GM18951 (cell line): ENCODE measurements around the gene ENDOG.

ENCODE experiments used
- POLR2A ChIP-seq: IDR thresholded peaks from 4 replicates; pipeline ENCODE4 v1.6.1; 2011; ENCODE audit warnings: mild to moderate bottlenecking; ENCODE audit not compliant: insufficient read length, insufficient read depth; ENCODE audit errors: extremely low read depth
- in situ Hi-C: fragments of 300-500 bp; cut with MboI; formaldehyde crosslinking; loops from one replicate; pipeline ENCODE4 v1.12.0; 2022; ENCODE audit warnings: low sequenced_read_pairs, mixed read lengths, inconsistent platforms; ENCODE audit not compliant: unreplicated experiment

Gene ENDOG

DNA sequence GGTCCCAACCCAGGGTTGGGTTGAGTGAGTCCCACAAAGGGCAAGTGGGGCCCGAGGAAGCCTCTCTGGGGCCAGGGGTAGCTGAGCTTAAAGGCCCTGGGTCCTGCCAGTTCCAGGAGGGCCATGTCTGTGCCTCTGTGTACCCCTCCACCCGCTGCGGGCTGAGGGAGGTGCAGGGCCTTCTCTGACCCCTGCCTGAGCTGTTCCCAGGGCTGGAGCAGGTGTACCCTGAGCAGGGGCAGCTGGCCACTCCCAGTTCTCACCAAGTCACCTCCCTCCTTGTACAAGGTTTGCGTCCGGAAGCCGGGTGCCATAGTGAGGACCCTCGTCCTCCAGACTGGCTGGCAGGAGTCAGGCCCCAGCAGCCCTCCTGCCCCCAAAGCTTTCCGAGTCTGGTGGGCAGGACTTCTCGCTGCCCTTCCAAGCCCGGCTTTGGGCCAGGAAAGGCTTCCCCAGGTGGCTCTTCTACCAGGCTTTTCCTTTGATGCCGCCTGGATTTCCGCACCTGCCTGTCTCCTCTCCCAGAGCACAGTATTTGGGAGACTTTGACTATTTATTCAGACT lies 9.2 kb upstream of the ENDOG start:
- TF ChIP-seq POLR2A = no peak
- in situ Hi-C loops = no loop called here

DNA sequence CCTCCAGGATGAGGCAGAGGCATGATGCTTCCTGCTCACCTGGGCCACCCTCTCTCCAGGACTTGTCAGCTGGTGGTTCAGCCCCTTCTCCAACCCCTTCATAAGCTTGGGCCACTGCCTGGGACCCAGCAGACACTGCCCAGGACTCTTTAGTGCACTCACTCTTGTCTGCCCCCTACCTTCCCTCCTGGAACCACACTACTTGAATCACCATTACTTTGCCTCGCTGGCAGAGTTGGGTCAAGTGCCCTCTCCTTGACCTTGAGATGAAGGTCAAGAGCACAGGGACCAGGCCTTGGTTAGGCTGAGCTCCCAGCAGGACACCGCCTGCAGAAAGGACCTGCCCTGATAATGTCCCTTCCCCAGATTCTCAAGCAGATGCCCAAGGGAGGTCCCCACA lies 8.5 kb upstream of the ENDOG start:
- no peak for TF ChIP-seq POLR2A
- in situ Hi-C loops = no loop called here

DNA sequence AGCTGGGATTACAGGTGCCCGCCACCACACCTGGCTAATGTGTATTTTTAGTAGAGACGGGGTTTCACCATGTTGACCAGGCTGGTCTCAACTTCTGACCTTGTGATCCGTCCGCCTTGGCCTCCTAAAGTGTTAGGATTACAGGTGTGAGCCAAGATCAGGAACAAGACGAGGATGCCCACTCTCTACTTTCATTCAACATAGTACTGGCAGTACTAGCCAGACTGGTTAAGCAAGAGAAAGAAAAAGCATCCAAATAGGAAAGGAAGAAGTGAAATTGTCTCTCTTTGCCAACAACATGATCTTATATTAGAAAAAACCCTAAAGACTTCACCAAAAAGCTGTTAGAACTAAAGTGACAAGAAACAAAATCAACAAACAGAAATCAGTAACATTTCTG lies 7.4 kb upstream of the ENDOG start:
- in situ Hi-C loops = no loop called here
- no peak for TF ChIP-seq POLR2A

DNA sequence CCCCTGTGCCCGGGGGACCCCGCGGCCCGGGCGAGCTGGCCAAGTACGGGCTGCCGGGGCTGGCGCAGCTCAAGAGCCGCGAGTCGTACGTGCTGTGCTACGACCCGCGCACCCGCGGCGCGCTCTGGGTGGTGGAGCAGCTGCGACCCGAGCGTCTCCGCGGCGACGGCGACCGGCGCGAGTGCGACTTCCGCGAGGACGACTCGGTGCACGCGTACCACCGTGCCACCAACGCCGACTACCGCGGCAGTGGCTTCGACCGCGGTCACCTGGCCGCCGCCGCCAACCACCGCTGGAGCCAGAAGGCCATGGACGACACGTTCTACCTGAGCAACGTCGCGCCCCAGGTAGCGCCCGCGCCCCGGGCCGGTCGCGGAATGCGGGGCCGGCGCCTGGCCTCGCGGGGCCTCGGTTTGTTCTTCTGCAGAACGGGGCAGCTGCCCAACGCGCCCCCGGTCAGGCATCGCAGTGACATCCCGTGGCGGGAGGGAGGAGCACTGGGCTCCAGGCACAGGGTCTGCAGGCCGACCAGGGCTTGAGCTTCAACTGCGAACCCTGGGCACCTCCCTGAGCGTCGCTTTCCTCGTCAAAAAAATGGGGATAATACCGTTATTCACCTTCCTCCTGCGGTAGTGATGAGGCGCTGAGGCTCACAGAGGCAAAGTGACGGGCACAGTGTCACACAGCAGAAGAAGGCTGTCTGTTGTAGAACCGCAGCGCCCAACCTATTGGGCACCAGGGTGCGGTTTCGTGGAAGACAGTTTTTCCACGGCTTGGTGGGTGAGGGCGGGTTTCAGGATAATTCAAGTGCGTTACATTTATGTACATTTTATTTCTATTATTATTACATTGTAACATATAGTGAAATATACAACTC lies 777 bp downstream of the ENDOG start:
- in situ Hi-C loops = no loop called here
- TF ChIP-seq POLR2A = no peak

DNA sequence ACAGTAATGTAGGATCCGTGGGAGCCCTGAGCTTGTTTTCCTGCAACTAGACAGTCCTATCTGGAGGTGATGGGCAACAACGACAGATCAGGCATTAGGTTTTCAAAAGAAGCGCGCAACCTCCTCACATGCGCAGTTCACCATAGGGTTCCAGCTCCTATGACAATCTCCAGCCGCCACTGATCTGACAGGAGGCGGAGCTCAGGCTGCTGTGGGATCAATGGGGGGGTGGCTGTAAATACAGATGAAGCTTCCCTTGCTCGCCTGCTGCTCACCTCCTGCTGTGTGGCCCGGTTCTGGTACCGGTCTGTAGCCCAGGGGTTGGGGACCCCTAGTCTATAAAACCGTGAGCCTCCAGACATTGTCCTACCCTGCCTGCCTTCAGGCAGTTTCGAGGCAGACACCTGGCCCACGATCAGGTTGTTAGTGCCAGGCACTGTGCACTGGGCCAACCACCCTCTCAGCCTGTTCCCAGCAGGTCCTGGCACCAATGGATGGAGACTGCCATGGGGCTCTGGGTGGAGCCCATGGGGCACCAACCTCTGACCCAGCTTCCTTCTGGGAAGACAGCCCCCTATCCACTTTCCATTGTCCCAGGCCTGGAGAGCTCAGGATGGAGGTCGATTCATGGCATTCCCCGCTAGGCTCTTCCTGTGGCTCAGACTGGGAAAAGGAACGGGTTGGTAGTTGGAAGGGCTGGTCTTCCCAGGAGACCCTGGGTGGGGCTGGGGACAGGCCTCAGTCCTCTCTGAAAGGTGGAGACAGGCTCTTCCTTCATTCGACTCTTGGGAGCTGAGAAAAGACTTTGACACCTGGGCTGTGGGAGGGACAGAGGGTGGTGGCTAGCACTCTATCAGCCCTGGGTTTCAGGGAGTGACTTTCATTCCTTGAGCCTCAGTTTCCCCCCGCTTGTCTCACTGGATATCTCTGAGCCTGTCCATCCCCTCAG lies 1.7 kb downstream of the ENDOG start:
- in situ Hi-C loops = no loop called here
- TF ChIP-seq POLR2A = no peak

DNA sequence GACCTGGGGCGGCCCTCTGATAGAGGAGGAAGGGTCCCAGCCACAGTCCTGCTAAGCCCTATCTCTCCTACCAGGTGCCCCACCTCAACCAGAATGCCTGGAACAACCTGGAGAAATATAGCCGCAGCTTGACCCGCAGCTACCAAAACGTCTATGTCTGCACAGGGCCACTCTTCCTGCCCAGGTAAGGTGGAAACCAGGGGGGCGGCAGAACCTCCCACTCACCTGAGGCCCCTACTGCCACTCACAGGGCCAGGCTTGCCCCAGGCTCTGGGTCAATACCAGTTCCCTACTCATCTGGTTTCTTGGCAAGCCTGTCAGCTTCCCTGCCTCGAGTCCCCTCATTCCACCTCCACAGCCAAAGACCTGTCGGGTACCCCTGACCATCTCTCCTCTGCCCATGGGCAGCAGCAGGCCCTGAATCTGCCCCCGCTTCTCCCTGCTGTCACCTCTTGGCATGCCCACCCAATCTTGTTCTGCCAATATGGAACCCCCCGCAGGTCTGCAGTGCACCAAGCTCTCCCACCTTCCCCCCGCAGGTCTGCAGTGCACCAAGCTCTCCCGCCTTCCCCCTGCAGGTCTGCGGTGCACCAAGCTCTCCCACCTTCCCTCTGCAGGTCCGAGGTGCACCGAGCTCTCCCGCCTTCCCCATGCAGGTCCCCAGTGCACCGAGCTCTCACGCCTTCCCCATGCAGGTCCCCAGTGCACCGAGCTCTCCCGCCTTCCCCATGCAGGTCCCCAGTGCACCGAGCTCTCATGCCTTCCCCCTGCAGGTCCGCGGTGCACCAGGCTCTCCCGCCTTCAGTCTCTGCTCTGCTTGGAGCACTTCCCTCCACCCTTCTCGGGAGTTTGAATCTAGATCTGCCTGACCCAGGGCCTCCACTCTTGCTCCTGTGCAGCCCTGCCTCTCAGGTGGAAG lies 2.6 kb downstream of the ENDOG start:
- no peak for TF ChIP-seq POLR2A
- in situ Hi-C loops = no loop called here

DNA sequence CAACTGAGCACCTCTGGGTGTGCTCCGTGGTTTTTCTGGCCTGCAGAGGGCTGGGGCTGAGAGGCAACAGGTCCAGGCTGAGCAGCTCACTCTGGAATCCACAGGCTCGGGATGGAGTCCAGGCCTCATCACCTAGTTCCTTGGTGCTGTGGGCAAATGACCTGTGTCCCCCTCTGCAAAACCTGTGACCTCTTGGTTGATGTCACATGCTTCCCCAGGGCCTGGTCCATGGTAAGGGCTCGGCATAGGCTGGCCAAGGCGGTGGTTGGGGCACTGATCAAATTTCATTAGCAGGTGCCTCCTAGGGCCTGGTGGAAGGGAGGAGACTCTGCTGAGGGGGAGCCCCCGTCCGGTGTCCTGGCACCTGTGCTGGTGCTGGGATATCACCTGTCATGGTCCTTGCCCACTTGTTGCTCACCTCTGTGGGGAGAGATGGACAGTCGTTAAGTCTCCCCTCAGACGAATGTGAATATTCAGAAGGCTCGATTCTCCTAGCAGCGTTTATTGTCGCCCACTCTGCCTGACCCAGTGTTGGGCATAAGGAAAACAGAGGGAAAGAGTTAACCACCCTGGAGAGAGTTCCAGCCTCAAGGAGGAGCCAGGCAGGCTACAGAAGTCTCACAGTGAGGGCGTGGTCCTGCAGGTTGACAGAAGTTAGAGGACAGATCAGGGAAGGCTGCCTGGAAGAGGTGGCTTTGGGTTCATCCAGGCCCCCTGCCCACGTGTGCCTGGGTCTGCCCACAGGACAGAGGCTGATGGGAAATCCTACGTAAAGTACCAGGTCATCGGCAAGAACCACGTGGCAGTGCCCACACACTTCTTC lies 3.5 kb downstream of the ENDOG start:
- in situ Hi-C loops = no loop called here
- TF ChIP-seq POLR2A = no peak

DNA sequence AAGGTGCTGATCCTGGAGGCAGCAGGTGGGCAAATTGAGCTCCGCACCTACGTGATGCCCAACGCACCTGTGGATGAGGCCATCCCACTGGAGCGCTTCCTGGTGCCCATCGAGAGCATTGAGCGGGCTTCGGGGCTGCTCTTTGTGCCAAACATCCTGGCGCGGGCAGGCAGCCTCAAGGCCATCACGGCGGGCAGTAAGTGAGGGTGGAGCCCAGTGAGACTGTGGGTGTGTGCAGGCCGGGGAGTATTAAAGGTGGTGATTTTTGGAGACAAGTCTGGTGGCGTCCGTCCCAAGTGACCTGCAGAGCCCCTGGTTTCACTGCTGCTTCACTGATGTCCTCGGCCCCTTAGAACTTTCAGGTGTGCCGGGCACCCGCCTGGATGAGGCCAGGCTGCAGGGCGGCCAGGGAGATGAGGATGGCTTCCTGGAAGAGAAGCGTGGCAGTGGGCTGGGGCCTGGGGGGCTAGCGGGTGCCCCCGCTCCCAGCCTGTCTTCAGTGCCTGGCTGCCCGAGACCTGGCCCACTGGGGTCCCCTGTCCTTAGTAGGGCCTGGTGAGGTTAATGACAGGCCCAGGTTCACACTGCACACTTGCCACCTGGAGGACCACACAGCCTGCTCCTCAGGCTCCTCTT lies 4.2 kb downstream of the ENDOG start:
- in situ Hi-C loops = no loop called here
- TF ChIP-seq POLR2A = no peak

DNA sequence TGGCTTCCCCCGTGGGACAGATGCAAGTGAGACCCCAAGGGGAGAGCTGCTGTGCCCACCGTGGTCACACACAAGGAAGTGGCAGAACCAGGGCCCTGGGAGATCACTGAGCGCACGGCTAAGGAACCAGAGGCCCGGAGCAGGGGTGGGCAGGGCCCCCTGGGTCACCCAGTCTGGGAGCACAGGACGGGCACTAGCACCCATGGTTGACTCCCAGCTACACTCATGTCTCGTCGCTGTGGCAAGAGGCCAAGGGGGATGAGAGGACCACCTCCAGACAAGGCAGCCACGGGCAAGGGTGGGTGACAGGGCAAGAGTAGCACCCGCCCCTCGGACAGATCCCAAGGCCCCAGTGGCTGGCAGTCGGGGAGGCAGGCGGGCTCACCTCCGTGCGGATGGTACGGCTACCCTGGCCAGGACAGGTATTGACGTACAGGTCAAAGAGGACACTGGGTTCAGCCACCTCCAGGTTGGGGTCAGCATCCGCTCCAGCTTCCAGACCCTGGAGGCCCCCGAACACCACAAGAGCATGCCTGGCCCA lies 5.1 kb downstream of the ENDOG start:
- in situ Hi-C loops = no loop called here

DNA sequence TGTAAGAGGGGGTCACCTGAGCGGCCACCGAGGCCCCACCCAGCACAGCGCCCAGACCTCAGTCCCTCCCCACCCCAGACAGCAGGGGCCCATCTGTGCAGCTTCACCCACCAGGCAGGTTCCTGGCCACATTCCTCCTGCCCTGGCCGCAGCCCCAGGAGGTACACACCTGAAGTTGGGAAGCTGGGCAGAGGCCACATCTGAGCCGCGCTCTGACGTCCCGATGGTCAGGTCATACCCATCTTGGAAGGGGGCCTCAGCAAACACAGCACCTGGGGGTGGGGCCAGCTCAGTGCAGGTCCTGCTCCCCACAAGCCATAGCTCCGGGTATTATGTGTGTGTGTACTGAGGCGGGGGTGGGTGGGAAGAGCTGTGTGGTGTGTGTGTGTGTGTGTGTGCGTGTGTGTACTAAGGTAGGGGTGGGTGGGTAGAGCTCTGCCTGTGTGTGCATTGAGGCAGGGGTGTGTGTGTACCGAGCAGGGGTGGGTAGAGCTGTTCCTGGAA lies 5.7 kb downstream of the ENDOG start:
- in situ Hi-C loops = no loop called here
- TF ChIP-seq POLR2A = no peak

More for the DNA sequence above, 5.1 kb downstream of the ENDOG start:
- TF ChIP-seq POLR2A = no peak

DNA sequence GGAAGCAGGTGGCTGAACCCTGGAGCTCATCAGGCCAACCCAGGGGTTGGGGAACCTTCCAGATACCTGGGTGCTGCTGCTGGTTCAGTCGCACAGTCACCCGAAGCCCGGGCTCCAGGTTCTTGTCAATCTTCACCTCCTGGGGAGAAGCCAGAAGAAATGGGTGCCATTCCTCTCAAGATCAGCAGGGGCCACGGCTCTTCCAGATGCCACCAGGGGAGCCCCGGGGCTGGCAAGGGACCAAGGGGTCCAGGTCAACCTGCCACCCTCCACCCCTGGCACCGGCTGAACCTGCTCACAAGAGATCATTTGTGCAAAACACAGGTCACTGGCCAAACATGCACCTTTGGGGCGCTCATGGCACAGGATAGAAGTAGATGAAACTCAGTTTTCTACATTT lies 6.6 kb downstream of the ENDOG start:
- in situ Hi-C loops = no loop called here

More for the DNA sequence above, 6.6 kb downstream of the ENDOG start:
- no peak for TF ChIP-seq POLR2A
